ENCODE measurements around the gene STRN3.
"Not testable (repeated sequence)": the region's sequence is repeated elsewhere in the genome, so short reads cannot be mapped to it uniquely, and the experiment has no call there.

The STRN3 gene

GRCh38 chr14:30966415-30967363, 59.5 kb downstream of the STRN3 start:
- DNase-seq, result no peak

GRCh38 chr14:30965861-30966260, 60.3 kb downstream of the STRN3 start:
- DNase-seq, result not testable (repeated sequence)

- not testable (repeated sequence) for DNase-seq
These were observed 63.6 kb downstream of the STRN3 start for GRCh38 chr14:30962537-30962936.

GRCh38 chr14:30961330-30961729, 64.8 kb downstream of the STRN3 start:
- no peak for DNase-seq

GRCh38 chr14:30960216-30960615, 66.0 kb downstream of the STRN3 start:
- no peak for DNase-seq

GRCh38 chr14:30958555-30959407, 67.4 kb downstream of the STRN3 start:
- no peak for DNase-seq

GRCh38 chr14:30957813-30958370, 68.3 kb downstream of the STRN3 start:
- no peak for DNase-seq

- DNase-seq, result no peak
These were observed 76.5 kb downstream of the STRN3 start for GRCh38 chr14:30949651-30950050.

GRCh38 chr14:30943694-30944093, 82.5 kb downstream of the STRN3 start:
- no peak for DNase-seq

GRCh38 chr14:30940886-30941285, 85.3 kb downstream of the STRN3 start:
- DNase-seq, result no peak

- no peak for DNase-seq
These were observed 87.6 kb downstream of the STRN3 start for GRCh38 chr14:30938617-30939016.

- no peak for DNase-seq
These were observed 90.7 kb downstream of the STRN3 start for GRCh38 chr14:30935445-30935844.

GRCh38 chr14:30933937-30934336, 92.2 kb downstream of the STRN3 start:
- not testable (repeated sequence) for DNase-seq

GRCh38 chr14:30928462-30928861, 97.7 kb downstream of the STRN3 start:
- DNase-seq, result no peak

- DNase-seq, result no peak
These were observed 100.9 kb downstream of the STRN3 start for GRCh38 chr14:30925254-30925653.

GRCh38 chr14:30921788-30922187, 104.4 kb downstream of the STRN3 start:
- DNase-seq, result no peak

- no peak for DNase-seq
These were observed 104.9 kb downstream of the STRN3 start for GRCh38 chr14:30921305-30921704.

- DNase-seq, result no peak
These were observed 110.6 kb downstream of the STRN3 start for GRCh38 chr14:30915596-30915995.

GRCh38 chr14:30914812-30915211, 111.4 kb downstream of the STRN3 start:
- no peak for DNase-seq

GRCh38 chr14:30908826-30909225, 117.4 kb downstream of the STRN3 start:
- no peak for DNase-seq

- no peak for DNase-seq
These were observed 118.5 kb downstream of the STRN3 start for GRCh38 chr14:30907659-30908057.

GRCh38 chr14:30906752-30907658, 119.2 kb downstream of the STRN3 start:
- no peak for DNase-seq
